ENCODE data around the gene LILRB4. TPM values are rescaled to one million over a fixed set of nuclear protein-coding genes. Genes with fewer than 3 reads are reported as not detected.
"Not testable (repeated sequence)": the region's sequence is repeated elsewhere in the genome, so short reads cannot be mapped to it uniquely, and the experiment has no call there.

Gene LILRB4
- total RNA-seq, 1 donor from 2014 or later = 0.44 TPM

DNA sequence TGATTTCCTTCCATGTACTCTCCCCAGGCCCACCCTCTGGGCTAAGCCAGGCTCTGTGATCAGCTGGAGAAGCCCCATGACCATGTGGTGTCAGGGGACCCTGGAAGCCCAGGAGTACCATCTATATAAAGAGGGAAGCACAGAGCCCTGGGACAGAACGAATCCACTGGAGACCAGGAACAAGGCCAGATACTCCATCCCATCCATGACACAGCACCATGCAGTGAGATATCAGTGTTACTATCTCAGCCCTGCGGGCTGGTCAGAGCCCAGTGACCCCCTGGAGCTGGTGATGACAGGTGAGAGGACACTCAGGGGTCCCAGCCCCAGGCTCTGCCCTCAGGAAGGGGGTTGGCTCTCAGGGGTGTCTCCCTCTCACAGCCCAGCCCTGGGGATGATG lies 34.0 kb downstream of the LILRB4 start:
- Mint-ChIP-seq H3K9me3 (ENCODE audit: unreplicated experiment) (peaks cover 18% of the 10 kb centered on the region), H3K4me3 (ENCODE audit: unreplicated experiment) (no peak overlapping the region), H3K36me3 (ENCODE audit: unreplicated experiment) (peaks cover 5% of the 10 kb centered on the region), H3K27ac (ENCODE audit: unreplicated experiment) (no peak overlapping the region), H3K4me1 (ENCODE audit: low read depth, unreplicated experiment) (no peaks in the 10 kb centered on the region), H3K27me3 (ENCODE audit: unreplicated experiment) (peaks cover 3% of the 10 kb centered on the region)
- no peak for DNase-seq
- TF ChIP-seq, protein P1, sequence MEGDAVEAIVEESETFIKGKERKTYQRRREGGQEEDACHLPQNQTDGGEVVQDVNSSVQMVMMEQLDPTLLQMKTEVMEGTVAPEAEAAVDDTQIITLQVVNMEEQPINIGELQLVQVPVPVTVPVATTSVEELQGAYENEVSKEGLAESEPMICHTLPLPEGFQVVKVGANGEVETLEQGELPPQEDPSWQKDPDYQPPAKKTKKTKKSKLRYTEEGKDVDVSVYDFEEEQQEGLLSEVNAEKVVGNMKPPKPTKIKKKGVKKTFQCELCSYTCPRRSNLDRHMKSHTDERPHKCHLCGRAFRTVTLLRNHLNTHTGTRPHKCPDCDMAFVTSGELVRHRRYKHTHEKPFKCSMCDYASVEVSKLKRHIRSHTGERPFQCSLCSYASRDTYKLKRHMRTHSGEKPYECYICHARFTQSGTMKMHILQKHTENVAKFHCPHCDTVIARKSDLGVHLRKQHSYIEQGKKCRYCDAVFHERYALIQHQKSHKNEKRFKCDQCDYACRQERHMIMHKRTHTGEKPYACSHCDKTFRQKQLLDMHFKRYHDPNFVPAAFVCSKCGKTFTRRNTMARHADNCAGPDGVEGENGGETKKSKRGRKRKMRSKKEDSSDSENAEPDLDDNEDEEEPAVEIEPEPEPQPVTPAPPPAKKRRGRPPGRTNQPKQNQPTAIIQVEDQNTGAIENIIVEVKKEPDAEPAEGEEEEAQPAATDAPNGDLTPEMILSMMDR (IDR thresholded peaks at IDR 0.05; ENCODE audit: partially characterized antibody, unreplicated experiment) = no peak

GRCh38 chr19:54697716-54698115 lies 34.9 kb downstream of the LILRB4 start:
- not testable (repeated sequence) for DNase-seq; H3K4me3 Mint-ChIP-seq (ENCODE audit: unreplicated experiment); H3K4me1 Mint-ChIP-seq (ENCODE audit: low read depth, unreplicated experiment); H3K27me3 Mint-ChIP-seq (ENCODE audit: unreplicated experiment); H3K27ac Mint-ChIP-seq (ENCODE audit: unreplicated experiment); H3K36me3 Mint-ChIP-seq (ENCODE audit: unreplicated experiment)
- H3K9me3 Mint-ChIP-seq (ENCODE audit: unreplicated experiment) = peaks cover 19% of the 10 kb centered on the region

DNA sequence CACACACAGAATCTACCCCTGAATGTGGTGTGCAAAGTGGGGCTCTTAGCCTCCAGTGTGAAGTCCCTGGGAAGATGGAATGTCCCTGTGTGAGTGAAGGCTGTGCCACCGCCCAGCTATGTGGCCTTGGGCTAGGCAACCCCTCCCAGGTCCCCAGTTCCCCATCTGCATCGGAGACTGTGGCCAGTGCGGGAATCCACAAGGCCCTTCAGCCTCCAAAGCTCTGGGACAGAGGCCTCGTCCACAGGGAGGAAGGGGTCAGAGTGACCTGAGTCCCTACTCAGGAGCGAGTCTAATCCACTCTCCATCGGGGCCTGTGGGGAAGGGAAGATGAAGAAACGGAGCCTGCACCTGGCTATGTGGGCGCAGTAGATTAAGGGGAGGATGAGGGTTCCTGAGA lies 42.1 kb downstream of the LILRB4 start:
- peaks cover 4% of the 10 kb centered on the region for H3K36me3 Mint-ChIP-seq (ENCODE audit: unreplicated experiment)
- no peaks in the 10 kb centered on the region for H3K27me3 Mint-ChIP-seq (ENCODE audit: unreplicated experiment)
- H3K27ac Mint-ChIP-seq (ENCODE audit: unreplicated experiment) = no peak overlapping the region
- no peak overlapping the region for H3K4me3 Mint-ChIP-seq (ENCODE audit: unreplicated experiment)
- DNase-seq = no peak
- TF ChIP-seq, protein P1 (IDR thresholded peaks at IDR 0.05; ENCODE audit: partially characterized antibody, unreplicated experiment) = no peak
- peaks cover 21% of the 10 kb centered on the region for H3K9me3 Mint-ChIP-seq (ENCODE audit: unreplicated experiment)
- H3K4me1 Mint-ChIP-seq (ENCODE audit: low read depth, unreplicated experiment) = no peaks in the 10 kb centered on the region

DNA sequence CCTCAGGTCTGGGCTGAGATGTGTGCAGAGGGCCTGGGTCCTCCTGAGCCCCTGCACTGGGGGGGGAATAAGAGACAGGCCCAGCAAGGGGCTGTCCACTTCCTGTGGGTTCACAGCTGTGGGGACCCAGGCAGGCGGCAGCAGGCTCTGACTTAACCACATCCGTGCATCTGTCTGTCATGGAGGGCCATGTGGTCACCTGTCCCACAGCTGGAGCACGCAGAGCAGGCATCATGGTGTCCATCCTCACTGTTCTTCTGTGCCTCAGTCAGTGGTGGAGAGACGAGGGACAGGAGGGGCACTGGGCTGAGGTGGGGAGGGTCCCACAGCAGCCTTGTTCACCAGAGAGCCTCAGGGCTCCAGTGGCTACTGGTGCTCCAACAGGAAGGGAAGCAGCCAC lies 45.2 kb downstream of the LILRB4 start:
- no peaks in the 10 kb centered on the region for H3K27me3 Mint-ChIP-seq (ENCODE audit: unreplicated experiment)
- no peak overlapping the region for H3K4me3 Mint-ChIP-seq (ENCODE audit: unreplicated experiment)
- H3K4me1 Mint-ChIP-seq (ENCODE audit: low read depth, unreplicated experiment) = no peaks in the 10 kb centered on the region
- TF ChIP-seq, protein P1 (IDR thresholded peaks at IDR 0.05; ENCODE audit: partially characterized antibody, unreplicated experiment) = no peak
- peaks cover 6% of the 10 kb centered on the region for H3K36me3 Mint-ChIP-seq (ENCODE audit: unreplicated experiment)
- no peak overlapping the region for H3K27ac Mint-ChIP-seq (ENCODE audit: unreplicated experiment)
- DNase-seq = no peak
- H3K9me3 Mint-ChIP-seq (ENCODE audit: unreplicated experiment) = peaks cover 14% of the 10 kb centered on the region

GRCh38 chr19:54708781-54709180 lies 46.0 kb downstream of the LILRB4 start:
- Mint-ChIP-seq H3K4me1 (ENCODE audit: low read depth, unreplicated experiment) (no peaks in the 10 kb centered on the region), H3K27ac (ENCODE audit: unreplicated experiment) (no peak overlapping the region), H3K36me3 (ENCODE audit: unreplicated experiment) (peaks cover 12% of the 10 kb centered on the region), H3K27me3 (ENCODE audit: unreplicated experiment) (no peaks in the 10 kb centered on the region), H3K9me3 (ENCODE audit: unreplicated experiment) (peaks cover 14% of the 10 kb centered on the region), H3K4me3 (ENCODE audit: unreplicated experiment) (no peak overlapping the region)
- DNase-seq = no peak
- TF ChIP-seq, protein P1 (IDR thresholded peaks at IDR 0.05; ENCODE audit: partially characterized antibody, unreplicated experiment) = no peak
